IMR-90 (cell line): ENCODE data around the gene HNRNPL. TPM values are rescaled to one million over a fixed set of nuclear protein-coding genes. Genes with fewer than 3 reads are reported as not detected.

ENCODE experiments used
- ATAC-seq: fragments of 200-7000 bp; cut with Tn5 transposase; 2 replicates; pipeline ENCODE4 v1.9.1; 2020; ENCODE audit warnings: low read depth, mild to moderate bottlenecking, moderate library complexity
- BruUV-seq: library from RNA; stranded (reverse); fragments of 400-500 nt; replicated peaks from 2 replicates; lab custom pipeline; 2021; lab: Mats Ljungman, UMichigan
- CTCF ChIA-PET: fragments of 300-600 bp; formaldehyde crosslinking; extraction: SDS; loops from one replicate; lab custom pipeline; 2021; ENCODE audit warnings: antibody characterized with exemption; lab: Yijun Ruan, JAX
- POLR2A ChIA-PET: fragments of 300-600 bp; sonication (Branson Sonifier 250); formaldehyde crosslinking; loops from one replicate; lab custom pipeline; 2022; ENCODE audit warnings: antibody characterized with exemption; ENCODE audit not compliant: unreplicated experiment; lab: Charles Lee
- DNase-seq: peaks from one replicate; pipeline ENCODE4 v3.0.0; 2013
- H2AFZ ChIP-seq: replicated peaks from 2 replicates; pipeline ENCODE3; 2013; ENCODE audit warnings: low read length, mild to moderate bottlenecking; ENCODE audit not compliant: poor library complexity
- H2AK5ac ChIP-seq: 2 replicates; pipeline ENCODE4 v1.6.1; 2013; ENCODE audit warnings: low read depth, low read length, inconsistent platforms
- H2AK9ac ChIP-seq: replicated peaks from 2 replicates; pipeline ENCODE3; 2013; ENCODE audit warnings: mild to moderate bottlenecking, low read depth, low read length, moderate library complexity; ENCODE audit not compliant: poor library complexity
- H2BK120ac ChIP-seq: 2 replicates; pipeline ENCODE4 v1.6.1; 2013; ENCODE audit warnings: low read depth, low read length, inconsistent platforms
- H2BK15ac ChIP-seq: 3 replicates; pipeline ENCODE4 v1.6.1; 2013; ENCODE audit warnings: low read depth, low read length, inconsistent platforms
- H2BK20ac ChIP-seq: 2 replicates; pipeline ENCODE4 v1.6.1; 2013; ENCODE audit warnings: low read depth, mild to moderate bottlenecking, inconsistent platforms, low read length, moderate library complexity
- H2BK5ac ChIP-seq: 2 replicates; pipeline ENCODE4 v1.6.1; 2013; ENCODE audit warnings: mild to moderate bottlenecking, low read depth, low read length, inconsistent platforms; ENCODE audit not compliant: poor library complexity, severe bottlenecking
- H3K14ac ChIP-seq: replicated peaks from 2 replicates; pipeline ENCODE4 v1.6.1; 2013; ENCODE audit warnings: low read depth, low read length, inconsistent platforms
- H3K18ac ChIP-seq: 2 replicates; pipeline ENCODE4 v1.6.1; 2013; ENCODE audit warnings: low read depth, low read length, control low read depth
- H3K23ac ChIP-seq: 2 replicates; pipeline ENCODE4 v1.6.1; 2013; ENCODE audit warnings: low read depth, low read length, inconsistent platforms
- H3K27ac ChIP-seq: 2 replicates; pipeline ENCODE4 v1.5.1; 2013; ENCODE audit warnings: mild to moderate bottlenecking, control low read depth, low read length; ENCODE audit not compliant: insufficient read depth
- H3K27me3 ChIP-seq: 2 replicates; pipeline ENCODE4 v1.6.1; 2013; ENCODE audit warnings: low read length; ENCODE audit not compliant: control insufficient read depth, insufficient read depth
- H3K36me3 ChIP-seq: 2 replicates; pipeline ENCODE4 v1.6.1; 2013; ENCODE audit warnings: low read length, mixed read lengths; ENCODE audit not compliant: control insufficient read depth, insufficient read depth
- H3K4ac ChIP-seq: 2 replicates; pipeline ENCODE4 v1.6.1; 2013; ENCODE audit warnings: low read depth, low read length, inconsistent platforms
- H3K4me1 ChIP-seq: 2 replicates; pipeline ENCODE4 v1.6.1; 2013; ENCODE audit warnings: low read length, mixed read lengths; ENCODE audit not compliant: control insufficient read depth, insufficient read depth
- H3K4me2 ChIP-seq: 2 replicates; pipeline ENCODE4 v1.6.1; 2013; ENCODE audit warnings: low read depth, mild to moderate bottlenecking, control low read depth, low read length, moderate library complexity
- H3K4me3 ChIP-seq: 2 replicates; pipeline ENCODE4 v1.5.1; 2013; ENCODE audit warnings: low read depth, mild to moderate bottlenecking, control low read depth, low read length, moderate library complexity; ENCODE audit not compliant: insufficient read depth
- H3K56ac ChIP-seq: 2 replicates; pipeline ENCODE4 v1.6.1; 2013; ENCODE audit warnings: low read length, inconsistent platforms; ENCODE audit not compliant: insufficient read depth; ENCODE audit errors: extremely low read depth
- H3K79me1 ChIP-seq, 2 experiments: 2 replicates each; pipeline ENCODE4 v1.6.1; 2013; ENCODE audit warnings: low read length in 2 of 2, inconsistent platforms in 1 of 2, low read depth in 1 of 2
- H3K9ac ChIP-seq: 2 replicates; pipeline ENCODE4 v1.6.1; 2013; ENCODE audit warnings: low read depth, low read length, control low read depth
- H3K9me1 ChIP-seq: 2 replicates; pipeline ENCODE4 v1.6.1; 2013; ENCODE audit warnings: low read length, inconsistent platforms; ENCODE audit not compliant: insufficient read depth
- H3K9me3 ChIP-seq: 2 replicates; pipeline ENCODE4 v1.6.1; 2013; ENCODE audit warnings: low read length; ENCODE audit not compliant: control insufficient read depth, insufficient read depth
- H4K20me1 ChIP-seq: 2 replicates; pipeline ENCODE4 v1.6.1; 2013; ENCODE audit warnings: low read length, inconsistent platforms; ENCODE audit not compliant: insufficient read depth
- H4K5ac ChIP-seq: 2 replicates; pipeline ENCODE4 v1.6.1; 2013; ENCODE audit warnings: mild to moderate bottlenecking, low read depth, low read length, control low read depth
- H4K8ac ChIP-seq, 2 experiments: 2 replicates each; pipeline ENCODE4 v1.6.1; 2013; ENCODE audit warnings: low read depth in 2 of 2, low read length in 2 of 2, control low read depth in 1 of 2, inconsistent platforms in 1 of 2
- H4K91ac ChIP-seq: 2 replicates; pipeline ENCODE4 v1.6.1; 2013; ENCODE audit warnings: low read depth, low read length, inconsistent platforms; ENCODE audit not compliant: insufficient read depth
- BHLHE40 ChIP-seq: fragments of 150-350 bp; IDR thresholded peaks from 2 replicates; pipeline ENCODE4 v1.6.1; 2016; ENCODE audit warnings: mild to moderate bottlenecking, low read depth, low read length
- CEBPB ChIP-seq: IDR thresholded peaks from 2 replicates; pipeline ENCODE4 v1.6.1; 2012; ENCODE audit warnings: low read depth, low read length, improper control_type of control experiment
- CHD1 ChIP-seq: IDR thresholded peaks from 2 replicates; pipeline ENCODE4 v1.6.1; 2012; ENCODE audit warnings: low read depth, low read length, improper control_type of control experiment
- FOS ChIP-seq: fragments of 150-350 bp; IDR thresholded peaks from 2 replicates; pipeline ENCODE4 v1.6.1; 2016; ENCODE audit warnings: low read depth, low read length
- MAFK ChIP-seq: IDR thresholded peaks from 2 replicates; pipeline ENCODE4 v1.6.1; 2012; ENCODE audit warnings: low read depth, low read length, improper control_type of control experiment
- MAZ ChIP-seq: IDR thresholded peaks from 2 replicates; pipeline ENCODE4 v1.6.1; 2012; ENCODE audit warnings: low read depth, mild to moderate bottlenecking, low read length, improper control_type of control experiment, moderate library complexity, borderline replicate concordance
- MXI1 ChIP-seq: IDR thresholded peaks from 2 replicates; pipeline ENCODE4 v1.6.1; 2012; ENCODE audit warnings: low read depth, mild to moderate bottlenecking, low read length, moderate library complexity, borderline replicate concordance
- NFE2L2 ChIP-seq: fragments of 150-350 bp; IDR thresholded peaks from 2 replicates; pipeline ENCODE4 v1.6.1; 2016; ENCODE audit warnings: low read depth, mild to moderate bottlenecking, low read length
- POLR2A ChIP-seq: IDR thresholded peaks from 2 replicates; pipeline ENCODE4 v1.6.1; 2012; ENCODE audit warnings: mild to moderate bottlenecking, low read depth, low read length
- RAD21 ChIP-seq: IDR thresholded peaks from 2 replicates; pipeline ENCODE4 v1.6.1; 2012; ENCODE audit warnings: low read length, improper control_type of control experiment
- RCOR1 ChIP-seq: IDR thresholded peaks from 2 replicates; pipeline ENCODE4 v1.6.1; 2012; ENCODE audit warnings: mild to moderate bottlenecking, low read length, improper control_type of control experiment; ENCODE audit not compliant: insufficient replicate concordance
- RFX5 ChIP-seq: IDR thresholded peaks from 2 replicates; pipeline ENCODE4 v1.8.0; 2012; ENCODE audit warnings: low read depth, mild to moderate bottlenecking, low read length, moderate library complexity
- SMC3 ChIP-seq: fragments of 150-350 bp; IDR thresholded peaks from 2 replicates; pipeline ENCODE4 v1.6.1; 2016; ENCODE audit warnings: low read depth, mild to moderate bottlenecking, antibody characterized with exemption, low read length, moderate library complexity
- WGBS, 2 experiments: methylation state at CpG; one replicate each; pipeline versions ENCODE4 v1.1.5 to v1.1.7; 2013; ENCODE audit warnings: missing lambda C conversion rate in 2 of 2; ENCODE audit not compliant: insufficient read length in 1 of 2; ENCODE audit errors: extremely low coverage in 2 of 2; 5-methylcytosine and 5-hydroxymethylcytosine counted together
- dilution Hi-C: fragments of 300-500 bp; cut with HindIII; formaldehyde crosslinking; loops from one replicate; pipeline ENCODE4 v1.14.3; 2018; ENCODE audit warnings: low sequenced_read_pairs; ENCODE audit not compliant: unreplicated experiment
- in situ Hi-C: fragments of 300-500 bp; cut with MboI; formaldehyde crosslinking; loops from 3 replicates; pipeline ENCODE4 v1.14.3; 2019; ENCODE audit warnings: low sequenced_read_pairs, inconsistent platforms, mixed read lengths
- intact Hi-C: fragments of 100-400 bp; cut with micrococcal nuclease; formaldehyde crosslinking; loops from 2 replicates; pipeline ENCODE4 v1.10.0; 2022
- polyA plus RNA-seq, 3 experiments: library from polyadenylated mRNA; depleted of rRNA; stranded (reverse); fragments of >200 nt; gene quantifications; 2 replicates each; pipeline ENCODE4 v1.2.3, GENCODE V29; 2012; ENCODE audit warnings: low replicate concordance in 1 of 3
- total RNA-seq: library from RNA; depleted of rRNA; stranded (reverse); fragments of >200 nt; gene quantifications from 2 replicates; pipeline ENCODE4 v1.2.3, GENCODE V29; 2012
- TF ChIP-seq, protein P1 (sequence below): fragments of 150-350 bp; IDR thresholded peaks from 2 replicates; pipeline ENCODE4 v1.6.1; 2017; ENCODE audit warnings: mild to moderate bottlenecking, antibody characterized with exemption, low read length, low read depth
- TF ChIP-seq, protein P2 (sequence below): conservative IDR thresholded peaks from 2 replicates; pipeline ENCODE4 v1.5.1; 2012; ENCODE audit warnings: mild to moderate bottlenecking, low read depth, low read length, improper control_type of control experiment
- TF ChIP-seq, protein P3 (sequence below): fragments of 150-350 bp; IDR thresholded peaks from 2 replicates; pipeline ENCODE4 v1.6.1; 2016; ENCODE audit warnings: low read depth, mild to moderate bottlenecking, low read length, moderate library complexity, borderline replicate concordance

The HNRNPL gene
- total and polyA plus RNA-seq, 2 of the 4 experiments (the other 2 are of a cell fraction): 277 to 429 TPM

DNA sequence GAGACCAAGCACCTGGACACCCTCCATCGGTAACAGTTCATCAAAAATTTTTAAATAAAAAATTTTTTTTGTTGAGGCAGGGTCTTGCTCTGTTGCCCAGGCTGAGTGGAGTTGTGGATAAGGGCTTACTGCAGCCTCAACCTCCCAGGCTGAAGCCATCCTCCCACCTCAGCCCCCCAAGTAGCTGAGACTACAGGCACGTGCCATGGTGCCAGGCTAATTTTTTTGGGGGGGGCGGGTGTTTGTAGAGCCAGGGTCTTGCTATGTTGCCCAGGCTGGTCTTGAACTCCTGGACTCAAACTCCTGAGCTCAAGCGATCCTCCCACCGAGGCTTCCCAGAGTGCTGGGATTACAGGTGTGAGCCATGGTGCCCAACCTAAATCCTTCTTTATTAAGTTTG lies 56.1 kb downstream of the HNRNPL start:
- Histone ChIP-seq H2BK20ac (no peak overlapping the region), H3K4me2 (no peak overlapping the region), H2AFZ (no peak overlapping the region), H3K23ac (no peak overlapping the region), H3K79me1 (no peaks in the 10 kb centered on the region), H4K8ac (no peak overlapping the region), H2AK9ac (no peak overlapping the region), H4K91ac (no peak overlapping the region; the same call in none of the 2 replicates), H4K20me1 (no peaks in the 10 kb centered on the region), H3K4ac (no peak overlapping the region), H2AK5ac (no peak overlapping the region), H2BK15ac (peak overlapping the region; percentile 17; the same call in 1 of the 3 replicates), H3K9ac (no peak overlapping the region), H3K4me3 (no peak overlapping the region), H2BK5ac (no peak overlapping the region), H3K4me1 (peaks cover 5% of the 10 kb centered on the region), H2BK120ac (no peak overlapping the region), H3K27ac (no peak overlapping the region), H3K9me3 (no peaks in the 10 kb centered on the region), H3K14ac (no peak overlapping the region), H3K9me1 (peaks cover 3% of the 10 kb centered on the region; the same call in 1 of the 2 replicates), H3K36me3 (no peaks in the 10 kb centered on the region), H4K5ac (no peak overlapping the region), H3K18ac (no peak overlapping the region), H3K56ac (no peak overlapping the region), H3K27me3 (no peaks in the 10 kb centered on the region; the same call in 1 of the 2 replicates)
- 80% methylated on average over 1 of the region's 5 CpGs; no CpG with 5 or more reads in 1 of the 2 experiments for WGBS, 2 experiments
- dilution Hi-C loops: no loop called here
- in situ Hi-C loops: no loop called here
- no peak for DNase-seq
- ATAC-seq: no peak
- CTCF ChIA-PET: no interaction called here
- no TSS peak for BruUV-seq
- TF ChIP-seq MXI1: no peak
- no peak for TF ChIP-seq MAZ
- TF ChIP-seq CHD1: no peak
- no peak for TF ChIP-seq MAFK
- TF ChIP-seq CEBPB: no peak
- TF ChIP-seq, protein P1, sequence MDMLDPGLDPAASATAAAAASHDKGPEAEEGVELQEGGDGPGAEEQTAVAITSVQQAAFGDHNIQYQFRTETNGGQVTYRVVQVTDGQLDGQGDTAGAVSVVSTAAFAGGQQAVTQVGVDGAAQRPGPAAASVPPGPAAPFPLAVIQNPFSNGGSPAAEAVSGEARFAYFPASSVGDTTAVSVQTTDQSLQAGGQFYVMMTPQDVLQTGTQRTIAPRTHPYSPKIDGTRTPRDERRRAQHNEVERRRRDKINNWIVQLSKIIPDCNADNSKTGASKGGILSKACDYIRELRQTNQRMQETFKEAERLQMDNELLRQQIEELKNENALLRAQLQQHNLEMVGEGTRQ: no peak
- no peak for TF ChIP-seq BHLHE40
- TF ChIP-seq, protein P2, sequence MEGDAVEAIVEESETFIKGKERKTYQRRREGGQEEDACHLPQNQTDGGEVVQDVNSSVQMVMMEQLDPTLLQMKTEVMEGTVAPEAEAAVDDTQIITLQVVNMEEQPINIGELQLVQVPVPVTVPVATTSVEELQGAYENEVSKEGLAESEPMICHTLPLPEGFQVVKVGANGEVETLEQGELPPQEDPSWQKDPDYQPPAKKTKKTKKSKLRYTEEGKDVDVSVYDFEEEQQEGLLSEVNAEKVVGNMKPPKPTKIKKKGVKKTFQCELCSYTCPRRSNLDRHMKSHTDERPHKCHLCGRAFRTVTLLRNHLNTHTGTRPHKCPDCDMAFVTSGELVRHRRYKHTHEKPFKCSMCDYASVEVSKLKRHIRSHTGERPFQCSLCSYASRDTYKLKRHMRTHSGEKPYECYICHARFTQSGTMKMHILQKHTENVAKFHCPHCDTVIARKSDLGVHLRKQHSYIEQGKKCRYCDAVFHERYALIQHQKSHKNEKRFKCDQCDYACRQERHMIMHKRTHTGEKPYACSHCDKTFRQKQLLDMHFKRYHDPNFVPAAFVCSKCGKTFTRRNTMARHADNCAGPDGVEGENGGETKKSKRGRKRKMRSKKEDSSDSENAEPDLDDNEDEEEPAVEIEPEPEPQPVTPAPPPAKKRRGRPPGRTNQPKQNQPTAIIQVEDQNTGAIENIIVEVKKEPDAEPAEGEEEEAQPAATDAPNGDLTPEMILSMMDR: no peak
- TF ChIP-seq RAD21: no peak
- no peak for TF ChIP-seq RCOR1
- no peak for TF ChIP-seq FOS
- TF ChIP-seq, protein P3, sequence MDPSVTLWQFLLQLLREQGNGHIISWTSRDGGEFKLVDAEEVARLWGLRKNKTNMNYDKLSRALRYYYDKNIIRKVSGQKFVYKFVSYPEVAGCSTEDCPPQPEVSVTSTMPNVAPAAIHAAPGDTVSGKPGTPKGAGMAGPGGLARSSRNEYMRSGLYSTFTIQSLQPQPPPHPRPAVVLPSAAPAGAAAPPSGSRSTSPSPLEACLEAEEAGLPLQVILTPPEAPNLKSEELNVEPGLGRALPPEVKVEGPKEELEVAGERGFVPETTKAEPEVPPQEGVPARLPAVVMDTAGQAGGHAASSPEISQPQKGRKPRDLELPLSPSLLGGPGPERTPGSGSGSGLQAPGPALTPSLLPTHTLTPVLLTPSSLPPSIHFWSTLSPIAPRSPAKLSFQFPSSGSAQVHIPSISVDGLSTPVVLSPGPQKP: no peak
- no peak for TF ChIP-seq SMC3
- TF ChIP-seq RFX5: no peak
- TF ChIP-seq POLR2A: no peak
- no peak for TF ChIP-seq NFE2L2
- intact Hi-C loops: no loop called here
- POLR2A ChIA-PET: no interaction called here
